ENCODE measurements around the gene AATF. TPM values are rescaled to one million over a fixed set of nuclear protein-coding genes. Genes with fewer than 3 reads are reported as not detected.
A peak's percentile ranks its signal among the peaks of the same experiment; 100 is the strongest.

Gene AATF
- total RNA-seq, 1 donor from 2014 or later = 101 TPM

DNA sequence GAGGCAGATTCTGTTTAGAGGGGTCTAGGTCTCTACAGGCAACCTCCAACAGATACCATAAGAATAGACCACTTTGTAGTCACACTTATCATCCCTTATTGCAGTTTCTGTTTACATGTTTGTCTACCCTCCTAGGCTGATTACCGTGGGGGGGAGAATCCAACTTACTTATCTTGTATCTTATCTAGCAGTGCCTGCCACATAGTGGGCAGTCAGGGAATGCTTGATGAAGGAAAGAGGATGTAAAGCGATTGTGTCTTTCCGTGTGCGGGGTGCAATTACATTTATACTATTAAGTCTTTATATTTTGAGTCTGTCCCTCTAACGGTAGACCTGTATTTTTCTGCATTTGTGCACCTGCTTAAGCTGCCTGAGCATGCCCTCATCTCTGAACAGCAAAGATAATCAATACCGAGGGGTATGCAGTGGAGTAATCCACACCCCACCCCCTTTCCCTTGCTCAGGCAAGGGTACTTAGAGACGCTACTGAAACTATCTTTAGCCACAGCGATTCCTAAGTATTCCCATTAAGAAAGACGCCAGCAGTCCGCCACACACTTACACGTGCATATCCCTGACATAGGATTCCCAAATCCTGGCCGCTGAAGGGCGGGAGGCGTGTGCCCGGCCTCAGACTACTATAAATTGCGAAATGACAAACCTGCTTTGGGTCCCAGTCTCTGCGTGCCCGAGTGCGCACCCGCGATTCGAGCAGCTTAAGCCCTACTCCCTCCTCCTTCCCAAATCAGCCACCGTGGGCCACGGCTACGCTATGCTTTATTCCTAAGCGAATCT is 635 bp upstream of the AATF start:
- H3K36me3 Mint-ChIP-seq (ENCODE audit: low read depth) = peaks cover 35% of the 10 kb centered on the region
- no peak for DNase-seq (ENCODE audit: low spot score)
- H3K27ac Mint-ChIP-seq = peak overlapping the region; percentile 92
- H3K4me1 Mint-ChIP-seq (ENCODE audit: low read depth) = peaks cover 46% of the 10 kb centered on the region
- peaks cover 44% of the 10 kb centered on the region for H3K27me3 Mint-ChIP-seq (ENCODE audit: low read depth)
- intact Hi-C loops (cut with micrococcal nuclease) = loop anchor here (5.0 kb wide), 2 partner anchors 79 to 794 kb away; no protein-coding TSS in a partner anchor
- H3K9me3 Mint-ChIP-seq = no peaks in the 10 kb centered on the region
- H3K4me3 Mint-ChIP-seq (ENCODE audit: low read depth) = peak overlapping the region; percentile 90

- Mint-ChIP-seq H3K27me3 (ENCODE audit: low read depth) (peaks cover 33% of the 10 kb centered on the region), H3K36me3 (ENCODE audit: low read depth) (peaks cover 48% of the 10 kb centered on the region), H3K27ac (peak overlapping the region; percentile 84), H3K4me1 (ENCODE audit: low read depth) (peaks cover 46% of the 10 kb centered on the region), H3K4me3 (ENCODE audit: low read depth) (peak overlapping the region; percentile 90), H3K9me3 (no peaks in the 10 kb centered on the region)
- intact Hi-C loops (cut with micrococcal nuclease) = loop anchor here (1.0 to 5.0 kb wide), 3 partner anchors 78 to 793 kb away; no protein-coding TSS in a partner anchor
- DNase-seq (ENCODE audit: low spot score) = no peak
These were observed 740 bp downstream of the AATF start for GRCh38 chr17:36949461-36949927.

- Mint-ChIP-seq H3K36me3 (ENCODE audit: low read depth) (peaks cover 54% of the 10 kb centered on the region), H3K27ac (peak overlapping the region; percentile 84), H3K4me3 (ENCODE audit: low read depth) (peak overlapping the region; percentile 90), H3K27me3 (ENCODE audit: low read depth) (peaks cover 27% of the 10 kb centered on the region), H3K9me3 (no peaks in the 10 kb centered on the region), H3K4me1 (ENCODE audit: low read depth) (peaks cover 46% of the 10 kb centered on the region)
- intact Hi-C loops (cut with micrococcal nuclease) = no loop called here
- DNase-seq (ENCODE audit: low spot score) = no peak
These were observed 1.3 kb downstream of the AATF start for GRCh38 chr17:36950027-36950426.

GRCh38 chr17:36951084-36951789 is 2.5 kb downstream of the AATF start:
- Mint-ChIP-seq H3K27me3 (ENCODE audit: low read depth) (peaks cover 19% of the 10 kb centered on the region), H3K4me3 (ENCODE audit: low read depth) (peak overlapping the region; percentile 90), H3K4me1 (ENCODE audit: low read depth) (peaks cover 49% of the 10 kb centered on the region), H3K27ac (no peak overlapping the region), H3K9me3 (no peaks in the 10 kb centered on the region), H3K36me3 (ENCODE audit: low read depth) (peaks cover 64% of the 10 kb centered on the region)
- DNase-seq (ENCODE audit: low spot score) = no peak
- intact Hi-C loops (cut with micrococcal nuclease) = no loop called here

GRCh38 chr17:36971508-36971907 is 22.8 kb downstream of the AATF start:
- Mint-ChIP-seq H3K9me3 (no peaks in the 10 kb centered on the region), H3K4me3 (ENCODE audit: low read depth) (no peak overlapping the region), H3K4me1 (ENCODE audit: low read depth) (peaks cover 29% of the 10 kb centered on the region), H3K27ac (no peak overlapping the region), H3K36me3 (ENCODE audit: low read depth) (peaks cover 61% of the 10 kb centered on the region), H3K27me3 (ENCODE audit: low read depth) (no peaks in the 10 kb centered on the region)
- intact Hi-C loops (cut with micrococcal nuclease) = no loop called here
- no peak for DNase-seq (ENCODE audit: low spot score)

- Mint-ChIP-seq H3K4me1 (ENCODE audit: low read depth) (peaks cover 31% of the 10 kb centered on the region), H3K4me3 (ENCODE audit: low read depth) (no peak overlapping the region), H3K9me3 (no peaks in the 10 kb centered on the region), H3K36me3 (ENCODE audit: low read depth) (peaks cover 55% of the 10 kb centered on the region), H3K27me3 (ENCODE audit: low read depth) (no peaks in the 10 kb centered on the region), H3K27ac (no peak overlapping the region)
- intact Hi-C loops (cut with micrococcal nuclease) = no loop called here
- no peak for DNase-seq (ENCODE audit: low spot score)
These were observed 23.5 kb downstream of the AATF start for GRCh38 chr17:36972186-36972700.

DNA sequence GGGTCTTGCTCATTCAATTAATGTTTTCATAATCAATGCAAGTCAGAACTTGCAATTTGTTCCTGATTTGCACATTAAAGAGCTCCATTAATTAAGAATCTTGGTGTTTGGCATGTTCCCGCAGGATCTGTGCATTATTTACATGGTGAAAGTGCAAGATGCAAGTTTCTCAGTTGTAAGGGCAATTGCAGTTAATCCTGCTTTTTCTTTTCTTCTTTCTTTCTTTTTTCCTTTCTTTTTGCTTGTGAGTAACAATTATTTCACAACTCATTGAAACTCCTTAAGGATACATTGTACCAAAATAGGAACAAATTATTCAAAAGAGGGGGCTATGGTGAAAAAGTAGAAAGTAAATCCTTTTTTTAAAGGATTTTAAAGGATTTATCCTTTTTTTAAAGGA is 24.2 kb downstream of the AATF start:
- H3K4me1 Mint-ChIP-seq (ENCODE audit: low read depth) = peaks cover 26% of the 10 kb centered on the region
- no peak overlapping the region for H3K27ac Mint-ChIP-seq
- H3K4me3 Mint-ChIP-seq (ENCODE audit: low read depth) = no peak overlapping the region
- no peak for DNase-seq (ENCODE audit: low spot score)
- H3K36me3 Mint-ChIP-seq (ENCODE audit: low read depth) = peaks cover 50% of the 10 kb centered on the region
- intact Hi-C loops (cut with micrococcal nuclease) = no loop called here
- no peaks in the 10 kb centered on the region for H3K27me3 Mint-ChIP-seq (ENCODE audit: low read depth)
- H3K9me3 Mint-ChIP-seq = no peaks in the 10 kb centered on the region

DNA sequence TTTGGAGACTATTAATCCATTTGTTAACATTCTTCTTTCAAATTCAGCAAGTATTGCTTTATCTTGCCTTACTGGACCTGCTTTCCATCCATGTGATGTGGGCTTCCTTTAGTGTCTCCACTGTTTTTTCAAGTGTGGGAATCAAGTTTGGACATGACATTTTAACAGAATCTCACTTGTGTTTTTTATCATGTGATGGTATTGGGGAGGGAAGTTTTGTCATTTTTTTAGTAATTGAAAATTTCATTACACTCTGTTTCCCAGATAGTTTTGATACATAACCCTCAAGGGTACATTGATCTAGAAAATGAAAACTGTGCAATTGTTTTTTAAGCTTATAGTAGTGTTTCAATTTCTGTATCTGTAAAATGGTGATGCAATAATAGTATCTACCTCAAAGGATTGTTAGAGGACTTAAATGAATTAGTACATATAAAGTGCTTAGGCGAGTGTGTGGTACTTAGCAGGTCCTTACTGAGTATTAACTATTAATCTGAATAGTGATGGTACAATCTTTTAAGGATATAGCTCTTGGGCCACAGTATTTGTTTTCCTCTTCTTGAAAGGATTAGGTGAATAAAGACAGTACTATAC is 27.3 kb downstream of the AATF start:
- Mint-ChIP-seq H3K27me3 (ENCODE audit: low read depth) (no peaks in the 10 kb centered on the region), H3K9me3 (no peaks in the 10 kb centered on the region), H3K4me3 (ENCODE audit: low read depth) (no peak overlapping the region), H3K4me1 (ENCODE audit: low read depth) (peaks cover 21% of the 10 kb centered on the region), H3K36me3 (ENCODE audit: low read depth) (peaks cover 36% of the 10 kb centered on the region), H3K27ac (no peak overlapping the region)
- no peak for DNase-seq (ENCODE audit: low spot score)
- intact Hi-C loops (cut with micrococcal nuclease) = no loop called here

DNA sequence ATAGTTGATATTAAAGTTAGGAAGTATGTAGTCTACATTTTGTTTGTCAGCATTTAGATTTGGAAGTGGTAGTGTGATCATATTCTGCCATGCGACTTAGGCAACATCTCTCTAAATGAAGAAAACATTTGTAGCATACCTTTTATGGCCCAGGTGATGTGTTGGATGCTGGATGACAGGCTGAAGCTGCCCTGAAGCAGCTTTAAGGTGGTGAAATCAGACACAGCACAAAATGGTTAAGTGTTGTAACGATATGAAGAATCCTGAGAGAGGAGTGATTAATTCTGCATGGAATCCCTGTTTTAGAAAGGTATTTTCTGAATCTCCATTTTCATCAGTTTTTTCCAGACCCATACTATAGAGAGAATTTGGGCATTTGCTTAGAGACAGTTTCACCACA is 28.3 kb downstream of the AATF start:
- intact Hi-C loops (cut with micrococcal nuclease) = no loop called here
- H3K9me3 Mint-ChIP-seq = no peaks in the 10 kb centered on the region
- H3K27me3 Mint-ChIP-seq (ENCODE audit: low read depth) = no peaks in the 10 kb centered on the region
- peaks cover 22% of the 10 kb centered on the region for H3K4me1 Mint-ChIP-seq (ENCODE audit: low read depth)
- H3K4me3 Mint-ChIP-seq (ENCODE audit: low read depth) = no peak overlapping the region
- no peak overlapping the region for H3K27ac Mint-ChIP-seq
- no peak for DNase-seq (ENCODE audit: low spot score)
- H3K36me3 Mint-ChIP-seq (ENCODE audit: low read depth) = peaks cover 39% of the 10 kb centered on the region

DNA sequence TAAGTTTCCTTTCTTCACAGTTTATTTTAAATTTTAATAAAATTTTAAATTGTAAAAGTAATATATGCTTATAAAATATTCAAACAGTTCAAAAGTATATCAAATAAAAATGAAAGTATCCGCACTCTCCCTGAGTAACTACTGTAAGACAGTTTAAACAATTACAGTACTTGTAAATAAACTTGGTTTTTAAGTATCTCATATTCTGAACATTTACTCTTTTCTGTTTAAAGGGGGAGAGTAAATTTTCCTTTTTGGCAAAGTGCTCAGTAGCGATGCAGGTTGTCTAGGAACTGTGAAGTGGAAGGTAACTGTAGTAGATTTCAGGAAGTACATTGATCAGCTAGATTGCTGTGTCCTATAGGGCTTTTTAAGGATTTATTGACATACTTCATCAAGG is 28.8 kb downstream of the AATF start:
- H3K9me3 Mint-ChIP-seq = no peaks in the 10 kb centered on the region
- H3K4me1 Mint-ChIP-seq (ENCODE audit: low read depth) = peaks cover 22% of the 10 kb centered on the region

DNA sequence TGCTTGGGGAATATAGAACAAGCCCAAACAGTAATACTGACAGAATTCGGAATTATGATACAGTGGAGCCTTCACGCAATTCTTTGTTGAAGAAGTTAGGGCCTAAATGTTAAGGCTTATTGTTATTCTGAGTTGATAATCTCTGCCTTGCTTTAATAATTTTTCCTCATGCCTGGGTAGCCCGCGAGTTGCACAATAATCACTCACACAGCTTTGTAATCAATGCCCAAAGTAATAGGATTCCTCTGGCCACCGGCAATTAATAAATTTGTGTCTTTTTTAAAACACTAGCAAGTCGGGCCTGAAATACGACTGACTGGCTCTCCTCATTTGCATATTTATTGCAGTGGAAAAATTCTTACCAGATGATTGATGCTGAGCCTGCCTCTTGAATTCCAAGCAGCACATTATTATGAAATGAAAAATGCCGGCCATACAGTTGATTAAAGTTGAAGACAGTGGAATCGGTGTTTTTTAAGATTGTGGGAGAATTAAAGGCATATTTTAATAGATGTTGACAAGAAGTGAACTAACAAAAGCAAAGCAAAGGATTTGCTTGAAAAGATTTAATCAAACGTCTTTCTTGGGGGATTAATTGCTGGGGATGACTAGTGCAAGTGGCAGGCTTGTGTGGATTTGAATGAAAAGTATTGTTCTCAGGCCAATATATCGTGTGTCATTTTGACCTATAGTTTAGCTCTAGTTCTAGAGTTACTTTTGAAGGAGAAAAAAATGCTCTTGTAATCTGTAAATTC is 30.2 kb downstream of the AATF start:
- H3K27me3 Mint-ChIP-seq (ENCODE audit: low read depth) = no peaks in the 10 kb centered on the region
- peaks cover 40% of the 10 kb centered on the region for H3K36me3 Mint-ChIP-seq (ENCODE audit: low read depth)
- no peak overlapping the region for H3K27ac Mint-ChIP-seq
- intact Hi-C loops (cut with micrococcal nuclease) = no loop called here
- no peaks in the 10 kb centered on the region for H3K9me3 Mint-ChIP-seq
- no peak overlapping the region for H3K4me3 Mint-ChIP-seq (ENCODE audit: low read depth)
- peaks cover 17% of the 10 kb centered on the region for H3K4me1 Mint-ChIP-seq (ENCODE audit: low read depth)
- no peak for DNase-seq (ENCODE audit: low spot score)

More for the DNA sequence above, 28.8 kb downstream of the AATF start:
- Mint-ChIP-seq H3K27me3 (ENCODE audit: low read depth) (no peaks in the 10 kb centered on the region), H3K4me3 (ENCODE audit: low read depth) (no peak overlapping the region), H3K36me3 (ENCODE audit: low read depth) (peaks cover 39% of the 10 kb centered on the region), H3K27ac (no peak overlapping the region)
- no peak for DNase-seq (ENCODE audit: low spot score)
- intact Hi-C loops (cut with micrococcal nuclease) = no loop called here

DNA sequence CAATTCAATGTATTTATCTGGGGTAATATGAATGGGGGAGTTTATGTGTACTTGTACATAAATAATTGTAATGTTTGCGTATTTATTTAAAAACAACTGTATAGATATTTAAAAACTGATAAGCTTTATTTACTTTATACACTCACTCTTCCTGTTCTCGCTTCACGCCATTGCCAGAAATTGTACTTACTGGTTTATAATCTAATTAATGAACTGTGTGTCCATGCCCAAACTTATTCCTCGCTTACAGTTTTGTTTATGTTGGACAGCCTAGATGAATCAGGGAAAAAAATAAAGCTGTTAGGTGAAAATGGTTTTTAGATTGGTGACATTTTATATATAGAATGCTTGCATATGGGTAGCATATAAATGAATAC is 30.8 kb downstream of the AATF start:
- no peak for DNase-seq (ENCODE audit: low spot score)
- Mint-ChIP-seq H3K4me1 (ENCODE audit: low read depth) (peaks cover 17% of the 10 kb centered on the region), H3K36me3 (ENCODE audit: low read depth) (peaks cover 43% of the 10 kb centered on the region), H3K27me3 (ENCODE audit: low read depth) (no peaks in the 10 kb centered on the region), H3K27ac (no peak overlapping the region), H3K9me3 (no peaks in the 10 kb centered on the region), H3K4me3 (ENCODE audit: low read depth) (no peak overlapping the region)
- intact Hi-C loops (cut with micrococcal nuclease) = no loop called here

Data from activated T-helper 2 cell treated with anti-CD3 and anti-CD28 coated beads, Interferon-gamma antibody, Interleukin-2, Interleukin-4, amounts not matched to agents 10 μg/mL and 5 μg/mL and 100 μg/mL, durations not matched to agents 14 hours and 24 hours and 36 hours (primary cell).